OCI-M2 (cell line): ENCODE measurements around the gene LMX1B.

Source experiments
- DNase-seq: peaks from one replicate; lab custom pipeline; 2025; ENCODE audit not compliant: unreplicated experiment; lab: John Stamatoyannopoulos, UW

LMX1B gene

GRCh38 chr9:126693428-126693944 lies 79.8 kb downstream of the LMX1B start:
- no peak for DNase-seq

DNA sequence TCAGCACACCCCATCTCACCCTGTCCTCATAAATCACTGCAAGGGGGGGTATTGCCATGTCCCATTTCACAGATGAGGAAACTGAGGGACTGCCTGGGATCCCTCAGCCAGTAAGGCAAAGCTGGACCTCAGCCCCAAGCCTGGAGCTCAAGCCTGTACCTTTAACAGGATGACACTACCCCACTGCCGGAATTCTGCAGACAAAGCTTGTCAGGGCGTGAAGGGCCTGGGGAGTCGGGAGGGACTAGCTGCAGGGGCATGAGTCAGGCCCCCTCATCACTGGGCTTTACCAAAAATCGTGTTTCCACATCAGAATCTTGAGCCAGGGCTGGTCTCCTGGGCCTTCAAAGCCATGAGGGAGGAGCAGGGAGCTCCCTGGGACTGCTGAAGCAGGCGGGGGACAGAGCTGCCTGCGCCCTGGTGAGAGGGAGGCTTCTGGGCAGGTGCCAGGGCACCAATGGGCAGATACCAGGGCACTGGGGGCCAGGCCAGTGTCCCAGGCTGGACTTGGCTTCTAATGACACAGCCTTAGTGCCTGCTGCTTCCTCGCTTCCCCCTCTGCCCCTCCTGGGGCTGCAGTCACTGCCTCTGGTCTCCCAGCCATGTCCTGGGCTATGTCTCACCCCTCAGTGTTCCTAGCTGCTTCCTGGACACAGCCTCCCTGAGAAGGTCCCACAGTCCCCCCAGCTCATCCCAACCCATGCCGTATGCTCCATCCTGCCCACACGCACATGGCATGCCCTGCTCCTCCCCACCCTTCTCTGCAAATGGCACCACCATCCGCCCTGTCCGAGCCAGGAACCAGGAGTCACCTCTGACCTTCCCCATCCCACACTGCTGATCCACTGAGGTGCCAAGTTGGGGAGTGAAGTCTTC lies 80.7 kb downstream of the LMX1B start:
- no peak for DNase-seq

DNA sequence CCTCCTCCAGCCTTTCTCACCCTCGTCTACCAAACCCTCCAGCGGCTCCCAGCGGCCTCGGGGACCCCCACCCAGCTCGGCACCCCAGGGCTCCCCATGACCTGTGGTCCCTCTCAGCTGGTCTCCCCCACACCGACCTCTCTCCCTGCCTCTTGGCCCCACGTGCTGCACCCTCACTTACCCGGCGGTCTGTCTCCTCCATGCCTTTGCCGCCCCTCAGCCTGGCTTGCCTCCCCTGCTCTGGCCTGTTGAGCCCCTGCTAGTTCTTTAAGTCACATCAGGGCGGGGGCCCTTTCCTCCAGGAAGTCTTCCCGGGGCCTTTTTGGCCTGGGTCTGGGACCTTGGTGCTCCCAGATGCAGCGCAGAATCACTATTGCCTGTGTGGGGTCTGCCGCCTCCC lies 81.5 kb downstream of the LMX1B start:
- no peak for DNase-seq

DNA sequence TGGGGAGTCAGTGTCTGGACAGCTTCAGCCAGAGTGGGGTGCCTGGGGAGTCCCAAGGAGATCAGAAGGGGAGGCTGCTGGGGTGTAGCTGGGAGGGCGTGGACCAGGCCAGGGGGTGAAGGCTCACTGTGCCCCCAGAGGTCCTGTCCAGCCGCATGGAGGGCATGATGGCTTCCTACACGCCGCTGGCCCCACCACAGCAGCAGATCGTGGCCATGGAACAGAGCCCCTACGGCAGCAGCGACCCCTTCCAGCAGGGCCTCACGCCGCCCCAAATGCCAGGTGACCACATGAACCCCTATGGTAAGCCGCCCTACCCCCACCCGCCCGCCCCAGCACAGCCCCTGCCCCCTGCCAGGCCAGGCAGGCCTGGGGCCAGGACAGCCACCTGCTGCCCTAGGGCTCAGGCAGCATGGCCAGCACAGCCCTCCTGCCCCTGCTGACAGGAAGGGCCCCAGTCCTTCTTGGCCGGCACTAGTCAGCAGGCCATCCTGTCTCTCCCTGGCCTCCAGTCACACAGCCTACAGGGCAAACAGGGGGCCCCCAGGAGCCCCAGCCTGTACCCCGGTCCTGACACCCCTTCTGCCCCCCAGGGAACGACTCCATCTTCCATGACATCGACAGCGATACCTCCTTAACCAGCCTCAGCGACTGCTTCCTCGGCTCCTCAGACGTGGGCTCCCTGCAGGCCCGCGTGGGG lies 82.1 kb downstream of the LMX1B start:
- DNase-seq = no peak

DNA sequence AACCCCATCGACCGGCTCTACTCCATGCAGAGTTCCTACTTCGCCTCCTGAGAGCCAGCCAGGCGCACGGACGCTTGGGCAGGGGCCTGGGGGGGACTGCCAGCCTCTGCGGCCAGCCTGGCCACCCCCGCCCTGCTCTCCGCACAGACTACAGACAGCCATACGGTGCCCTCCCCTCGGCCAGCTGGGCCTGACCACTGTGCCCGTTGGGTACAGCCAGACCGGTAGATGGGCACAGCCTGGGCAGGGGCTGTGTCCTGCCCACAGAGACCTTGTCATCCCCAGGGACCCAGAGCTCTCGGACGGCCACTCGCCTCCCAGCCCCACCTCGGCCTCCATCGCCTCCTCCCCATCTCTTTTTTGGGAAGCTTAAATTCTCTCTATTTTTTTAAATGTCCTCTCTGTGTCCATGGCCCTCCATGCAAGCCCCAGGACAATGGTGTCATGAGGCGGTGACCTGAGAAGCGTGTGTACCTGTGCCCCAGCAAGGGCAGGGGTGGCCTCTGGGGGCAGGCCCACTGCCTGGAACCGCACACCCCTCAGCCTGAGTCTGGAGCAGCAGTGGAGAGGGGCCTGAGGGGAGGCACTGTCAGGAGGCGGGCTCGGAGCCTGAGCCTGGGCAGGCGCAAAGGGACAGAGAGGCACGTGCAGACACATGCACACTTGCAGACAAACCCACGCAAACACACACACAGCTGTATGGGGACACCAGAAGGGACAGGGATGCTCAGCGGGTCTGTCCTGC lies 82.8 kb downstream of the LMX1B start:
- no peak for DNase-seq

GRCh38 chr9:126697330-126697729 lies 83.6 kb downstream of the LMX1B start:
- no peak for DNase-seq

DNA sequence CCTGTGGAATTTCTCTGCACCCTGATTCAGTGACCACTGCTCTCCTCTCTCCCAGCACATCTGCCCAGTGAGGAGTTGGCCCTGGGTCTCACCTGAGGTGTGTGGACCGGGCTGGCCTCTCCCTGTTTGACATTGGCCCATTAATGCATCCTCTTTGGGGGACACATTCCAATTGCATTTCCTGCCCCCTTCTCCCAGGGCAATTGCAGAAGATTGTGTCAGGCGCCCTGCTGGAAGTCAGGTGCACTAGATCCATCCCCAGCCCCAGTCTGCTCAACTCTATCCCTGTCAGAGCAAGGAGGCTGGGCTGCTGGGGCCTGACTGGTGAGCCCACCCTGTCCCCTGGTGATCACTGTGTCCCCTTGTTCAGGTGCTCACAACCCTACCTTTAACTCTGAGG lies 84.5 kb downstream of the LMX1B start:
- no peak for DNase-seq

DNA sequence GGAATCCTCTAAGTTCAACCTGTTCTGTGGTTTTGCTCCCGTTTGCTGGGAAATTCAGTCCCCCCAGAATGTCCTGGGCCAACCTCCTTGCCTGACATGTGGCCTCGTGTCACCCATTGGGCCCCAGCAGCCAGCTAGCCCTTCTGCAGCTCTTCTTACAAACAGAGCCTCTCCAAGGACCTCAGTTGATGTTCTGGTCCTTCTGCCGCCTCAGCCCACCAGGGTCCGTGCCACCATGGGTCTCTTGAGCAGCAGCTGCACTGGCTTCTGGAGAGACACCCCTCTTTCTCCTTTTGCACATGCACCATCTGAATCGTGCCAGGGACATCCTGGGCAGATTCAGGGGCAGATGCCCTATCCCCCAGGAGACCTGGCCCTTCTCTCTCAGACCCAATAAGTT lies 85.0 kb downstream of the LMX1B start:
- DNase-seq = no peak

DNA sequence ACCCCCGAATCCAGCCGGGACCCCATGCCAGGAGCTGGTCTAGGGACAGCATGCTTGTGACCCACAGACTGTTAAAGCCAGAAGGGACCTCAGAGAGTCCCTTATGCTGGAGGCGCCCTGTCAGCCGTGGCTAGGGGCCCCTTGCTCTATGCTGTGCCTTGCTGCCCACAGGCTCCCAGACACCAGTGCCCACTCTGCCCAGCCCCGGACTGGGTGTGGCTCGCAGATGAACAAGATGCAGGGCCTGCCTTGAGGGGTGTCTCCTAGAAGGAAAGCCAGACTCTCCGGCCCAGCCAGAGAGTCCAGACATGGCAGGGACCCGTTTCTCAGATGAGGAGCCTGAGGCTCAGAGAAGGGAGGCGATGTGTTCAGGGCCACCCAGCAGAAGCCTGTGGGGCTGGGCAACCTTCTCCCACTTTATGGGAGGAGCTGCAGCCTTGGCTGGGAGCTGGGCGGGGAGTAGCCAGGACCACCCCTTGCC lies 85.7 kb downstream of the LMX1B start:
- DNase-seq = no peak

- DNase-seq = no peak
Measured at GRCh38 chr9:126700296-126700695, 86.6 kb downstream of the LMX1B start.

DNA sequence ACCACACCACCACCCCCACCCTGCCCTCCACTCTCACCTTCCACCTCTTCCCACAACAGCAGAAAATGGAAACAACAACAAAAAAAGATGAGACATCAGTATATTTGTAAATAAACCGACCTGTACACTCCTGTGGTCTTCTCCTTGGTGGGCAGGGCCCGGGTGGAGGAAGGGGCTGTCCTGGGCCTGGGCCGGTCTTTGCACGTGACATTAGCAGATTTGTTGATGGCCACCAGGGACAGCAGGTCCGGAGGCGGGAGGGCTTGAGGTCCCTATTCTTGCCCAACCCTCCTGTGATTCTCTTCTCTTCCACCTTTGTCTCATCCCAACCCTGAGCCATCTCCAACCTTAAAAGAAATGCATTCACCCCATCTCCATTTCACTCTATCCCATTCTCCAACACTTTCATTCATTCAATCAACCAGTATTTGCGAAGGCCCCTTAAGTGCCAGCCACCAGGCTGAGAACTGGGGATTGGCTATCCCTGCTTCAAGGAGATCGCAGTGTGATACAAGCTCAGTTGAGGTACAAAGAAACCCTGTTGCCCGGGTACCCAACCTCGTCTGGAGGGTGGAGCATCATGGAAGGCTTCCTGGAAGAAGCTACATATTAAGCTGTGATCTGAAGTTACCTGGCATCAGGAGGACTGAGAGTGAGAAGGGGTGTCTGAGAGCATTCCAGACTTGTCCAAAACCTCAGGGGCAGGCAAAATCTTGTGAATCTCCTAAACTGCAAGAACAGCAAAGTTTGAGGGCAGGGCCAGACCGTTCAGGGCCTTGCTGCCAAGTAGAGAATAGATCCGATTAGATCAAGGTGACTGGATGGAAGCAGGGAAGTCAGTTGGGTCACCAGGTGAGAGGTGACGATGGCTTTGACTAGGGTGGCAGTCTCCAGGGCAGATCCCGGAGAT lies 87.4 kb downstream of the LMX1B start:
- DNase-seq = no peak

DNA sequence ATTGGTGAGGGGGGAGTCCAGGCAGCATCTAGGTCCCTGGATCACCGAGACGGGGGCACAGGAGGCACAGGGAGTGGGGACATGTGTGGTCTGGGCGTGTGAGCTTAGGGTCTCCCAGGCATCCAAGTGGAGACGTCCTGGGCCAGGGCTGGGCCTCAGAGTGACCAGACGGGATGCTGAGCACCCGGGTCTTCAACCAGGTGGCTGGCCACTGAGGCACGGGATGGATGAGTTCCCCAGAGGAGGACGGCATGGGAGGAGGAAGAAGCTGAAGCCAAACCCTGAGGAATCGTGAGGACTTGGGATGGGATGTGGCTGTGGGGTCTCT lies 88.0 kb downstream of the LMX1B start:
- no peak for DNase-seq

- no peak for DNase-seq
Measured at GRCh38 chr9:126702151-126703001, 88.6 kb downstream of the LMX1B start.

- no peak for DNase-seq
Measured at GRCh38 chr9:126703002-126703865, 89.5 kb downstream of the LMX1B start.

DNA sequence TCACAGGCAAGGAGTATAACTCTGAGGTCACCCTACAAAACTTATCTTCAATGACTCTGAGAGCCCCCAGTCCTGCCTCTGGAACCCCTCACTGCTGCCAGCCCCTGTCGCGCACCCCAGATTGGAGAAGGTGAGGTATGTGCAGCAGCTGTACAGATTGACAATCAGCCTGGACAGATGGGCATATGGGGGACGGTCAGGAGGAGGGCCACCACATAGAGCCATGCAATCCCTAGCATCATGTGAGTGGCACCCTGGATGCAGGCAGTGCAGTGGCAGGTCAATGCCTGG lies 90.1 kb downstream of the LMX1B start:
- no peak for DNase-seq

GRCh38 chr9:126704157-126704891 lies 90.6 kb downstream of the LMX1B start:
- no peak for DNase-seq

GRCh38 chr9:126704892-126705766 lies 91.4 kb downstream of the LMX1B start:
- no peak for DNase-seq
